Osteoblast (primary cell): ENCODE data around the gene RNF128. TPM values are rescaled to one million over a fixed set of nuclear protein-coding genes. Genes with fewer than 3 reads are reported as not detected.

Experiments
- DNase-seq: peaks from one replicate; pipeline ENCODE4 v3.0.0; 2011; ENCODE audit warnings: low spot score, mixed read lengths; ENCODE audit not compliant: insufficient read length; ENCODE audit errors: missing footprints
- H2AFZ ChIP-seq: 2 replicates; pipeline ENCODE4 v1.6.0; 2011; ENCODE audit warnings: mild to moderate bottlenecking, low read length
- H3K27ac ChIP-seq: 2 replicates; pipeline ENCODE4 v1.5.1; 2011; ENCODE audit warnings: mild to moderate bottlenecking, low read depth, low read length, moderate library complexity
- H3K27me3 ChIP-seq: 2 replicates; pipeline ENCODE4 v1.6.0; 2012; ENCODE audit warnings: mild to moderate bottlenecking, control low read depth, inconsistent platforms, low read length, moderate library complexity; ENCODE audit not compliant: insufficient read depth
- H3K36me3 ChIP-seq: 2 replicates; pipeline ENCODE4 v1.5.1; 2011; ENCODE audit warnings: mild to moderate bottlenecking, low read length, control low read depth, moderate library complexity; ENCODE audit not compliant: insufficient read depth
- H3K4me1 ChIP-seq: 2 replicates; pipeline ENCODE4 v1.5.1; 2011; ENCODE audit warnings: mild to moderate bottlenecking, low read length, control low read depth, moderate library complexity; ENCODE audit not compliant: insufficient read depth
- H3K4me2 ChIP-seq: 2 replicates; pipeline ENCODE4 v1.6.0; 2011; ENCODE audit warnings: mild to moderate bottlenecking, low read length; ENCODE audit not compliant: insufficient read depth
- H3K4me3 ChIP-seq: fragments of 200-600 bp; sonication (generic); 3 replicates; pipeline ENCODE4 v1.5.1; 2012; ENCODE audit warnings: mild to moderate bottlenecking, low read length, inconsistent platforms; ENCODE audit not compliant: insufficient read depth
- H3K79me2 ChIP-seq: 2 replicates; pipeline ENCODE4 v1.6.0; 2012; ENCODE audit warnings: mild to moderate bottlenecking, low read length, control low read depth, inconsistent platforms; ENCODE audit not compliant: insufficient read depth
- H3K9me3 ChIP-seq: 2 replicates; pipeline ENCODE4 v1.5.1; 2011; ENCODE audit warnings: low read depth, low read length, control low read depth
- H4K20me1 ChIP-seq: 2 replicates; pipeline ENCODE4 v1.6.0; 2012; ENCODE audit warnings: mild to moderate bottlenecking, low read length, control low read depth; ENCODE audit not compliant: insufficient read depth
- total RNA-seq: library from RNA; depleted of rRNA; stranded (reverse); fragments of >200 nt; gene quantifications from 2 replicates; pipeline ENCODE4 v1.2.3, GENCODE V29; 2012
- TF ChIP-seq, protein P1 (sequence below): IDR thresholded peaks from 2 replicates; pipeline ENCODE4 v1.5.1; 2011; ENCODE audit warnings: mild to moderate bottlenecking, low read depth, low read length, moderate library complexity; ENCODE audit errors: extremely low read depth

The RNF128 gene, protein sequence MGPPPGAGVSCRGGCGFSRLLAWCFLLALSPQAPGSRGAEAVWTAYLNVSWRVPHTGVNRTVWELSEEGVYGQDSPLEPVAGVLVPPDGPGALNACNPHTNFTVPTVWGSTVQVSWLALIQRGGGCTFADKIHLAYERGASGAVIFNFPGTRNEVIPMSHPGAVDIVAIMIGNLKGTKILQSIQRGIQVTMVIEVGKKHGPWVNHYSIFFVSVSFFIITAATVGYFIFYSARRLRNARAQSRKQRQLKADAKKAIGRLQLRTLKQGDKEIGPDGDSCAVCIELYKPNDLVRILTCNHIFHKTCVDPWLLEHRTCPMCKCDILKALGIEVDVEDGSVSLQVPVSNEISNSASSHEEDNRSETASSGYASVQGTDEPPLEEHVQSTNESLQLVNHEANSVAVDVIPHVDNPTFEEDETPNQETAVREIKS
- total RNA-seq: 0.59 and 0.72 TPM in 2 replicates

DNA sequence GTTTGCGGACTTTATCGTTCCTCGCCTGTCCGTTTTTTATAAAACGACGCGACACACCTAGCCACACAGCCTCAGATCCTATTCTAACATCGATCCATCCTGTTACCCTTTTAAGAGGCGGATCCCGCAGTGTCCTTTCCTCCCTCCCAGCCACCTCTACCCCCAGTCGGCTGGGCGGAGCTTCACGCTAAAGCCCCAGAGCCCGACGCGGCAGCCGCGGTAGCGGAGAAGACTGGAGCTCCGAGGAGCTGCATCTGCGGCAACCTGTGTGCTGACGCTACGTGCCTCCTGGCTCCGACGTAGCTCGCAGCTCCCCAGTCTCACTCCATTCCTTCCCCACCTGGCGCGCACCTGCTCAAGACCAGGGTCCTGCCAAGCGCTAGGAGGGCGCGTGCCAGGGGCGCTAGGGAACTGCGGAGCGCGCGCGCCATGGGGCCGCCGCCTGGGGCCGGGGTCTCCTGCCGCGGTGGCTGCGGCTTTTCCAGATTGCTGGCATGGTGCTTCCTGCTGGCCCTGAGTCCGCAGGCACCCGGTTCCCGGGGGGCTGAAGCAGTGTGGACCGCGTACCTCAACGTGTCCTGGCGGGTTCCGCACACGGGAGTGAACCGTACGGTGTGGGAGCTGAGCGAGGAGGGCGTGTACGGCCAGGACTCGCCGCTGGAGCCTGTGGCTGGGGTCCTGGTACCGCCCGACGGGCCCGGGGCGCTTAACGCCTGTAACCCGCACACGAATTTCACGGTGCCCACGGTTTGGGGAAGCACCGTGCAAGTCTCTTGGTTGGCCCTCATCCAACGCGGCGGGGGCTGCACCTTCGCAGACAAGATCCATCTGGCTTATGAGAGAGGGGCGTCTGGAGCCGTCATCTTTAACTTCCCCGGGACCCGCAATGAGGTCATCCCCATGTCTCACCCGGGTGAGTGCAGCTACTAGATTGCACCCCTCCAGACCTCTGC is at the start of gene RNF128:
RNF128 (plus strand) TSS at position 217 of the 953 bp plus-strand sequence; CDS start at position 430, 213 bp downstream.
- no peaks in the 10 kb centered on the region for H3K36me3 ChIP-seq
- H3K79me2 ChIP-seq: no peaks in the 10 kb centered on the region
- H3K9me3 ChIP-seq: no peaks in the 10 kb centered on the region
- TF ChIP-seq, protein P1, sequence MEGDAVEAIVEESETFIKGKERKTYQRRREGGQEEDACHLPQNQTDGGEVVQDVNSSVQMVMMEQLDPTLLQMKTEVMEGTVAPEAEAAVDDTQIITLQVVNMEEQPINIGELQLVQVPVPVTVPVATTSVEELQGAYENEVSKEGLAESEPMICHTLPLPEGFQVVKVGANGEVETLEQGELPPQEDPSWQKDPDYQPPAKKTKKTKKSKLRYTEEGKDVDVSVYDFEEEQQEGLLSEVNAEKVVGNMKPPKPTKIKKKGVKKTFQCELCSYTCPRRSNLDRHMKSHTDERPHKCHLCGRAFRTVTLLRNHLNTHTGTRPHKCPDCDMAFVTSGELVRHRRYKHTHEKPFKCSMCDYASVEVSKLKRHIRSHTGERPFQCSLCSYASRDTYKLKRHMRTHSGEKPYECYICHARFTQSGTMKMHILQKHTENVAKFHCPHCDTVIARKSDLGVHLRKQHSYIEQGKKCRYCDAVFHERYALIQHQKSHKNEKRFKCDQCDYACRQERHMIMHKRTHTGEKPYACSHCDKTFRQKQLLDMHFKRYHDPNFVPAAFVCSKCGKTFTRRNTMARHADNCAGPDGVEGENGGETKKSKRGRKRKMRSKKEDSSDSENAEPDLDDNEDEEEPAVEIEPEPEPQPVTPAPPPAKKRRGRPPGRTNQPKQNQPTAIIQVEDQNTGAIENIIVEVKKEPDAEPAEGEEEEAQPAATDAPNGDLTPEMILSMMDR: no peak
- no peak within 1 kb of the TSS for H3K27ac ChIP-seq
- H4K20me1 ChIP-seq: no peaks in the 10 kb centered on the region
- H2AFZ ChIP-seq: peak within 1 kb of the TSS; percentile 80
- H3K4me1 ChIP-seq: no peaks in the 10 kb centered on the region
- H3K4me3 ChIP-seq: peak within 1 kb of the TSS; percentile 73
- peaks cover 23% of the 10 kb centered on the region for H3K27me3 ChIP-seq
- DNase-seq: peak; percentile 74
- peak within 1 kb of the TSS; percentile 89 for H3K4me2 ChIP-seq

DNA sequence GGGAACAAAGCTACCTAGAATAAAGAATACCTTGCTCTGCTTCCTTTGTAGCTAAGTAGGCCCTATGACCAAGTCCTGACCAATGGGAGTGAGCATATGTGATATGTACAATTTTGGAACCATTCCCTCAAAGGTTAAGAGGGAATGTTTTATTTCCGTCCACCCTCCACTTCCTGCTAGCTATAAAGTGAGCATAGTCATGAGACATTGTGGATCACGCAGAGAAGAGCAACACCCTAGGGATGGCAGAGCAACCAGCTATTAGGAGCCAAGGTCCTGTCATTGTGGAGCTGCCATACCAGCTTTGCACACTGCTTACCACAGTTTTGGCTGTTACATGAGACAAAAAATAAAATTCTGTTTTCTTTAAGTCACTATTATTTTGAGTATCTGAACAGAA is 45.8 kb upstream of the RNF128 start:
- Histone ChIP-seq H3K27ac (no peak overlapping the region), H3K27me3 (peaks cover 6% of the 10 kb centered on the region), H3K9me3 (no peaks in the 10 kb centered on the region), H3K36me3 (no peaks in the 10 kb centered on the region), H3K4me2 (no peak overlapping the region), H2AFZ (no peak overlapping the region), H3K4me1 (no peaks in the 10 kb centered on the region), H4K20me1 (no peaks in the 10 kb centered on the region), H3K4me3 (no peak overlapping the region), H3K79me2 (no peaks in the 10 kb centered on the region)
- TF ChIP-seq, protein P1: no peak
- DNase-seq: no peak

DNA sequence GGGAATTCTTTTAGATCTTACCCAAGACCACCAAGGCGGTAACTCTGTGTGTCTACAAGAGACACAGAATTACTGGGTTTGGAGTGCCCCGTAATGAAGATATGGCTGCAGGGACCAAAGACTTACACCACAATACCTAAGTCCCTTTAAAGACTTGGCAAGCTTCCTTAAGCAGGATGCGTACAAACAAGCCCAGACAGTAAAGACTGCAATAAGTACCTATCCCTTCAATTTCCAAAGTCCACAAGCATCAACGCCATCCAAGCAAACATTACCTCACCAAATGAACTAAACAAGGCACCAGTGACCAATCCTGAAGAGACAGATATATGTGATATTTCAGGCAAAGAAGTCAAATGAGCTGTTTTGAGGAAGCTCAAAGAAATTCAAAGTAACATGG is 42.3 kb upstream of the RNF128 start:
- H3K27ac ChIP-seq: no peak overlapping the region
- no peak for DNase-seq
- H3K79me2 ChIP-seq: no peaks in the 10 kb centered on the region
- H4K20me1 ChIP-seq: no peaks in the 10 kb centered on the region
- H3K9me3 ChIP-seq: no peaks in the 10 kb centered on the region
- TF ChIP-seq, protein P1: no peak
- H3K4me1 ChIP-seq: no peaks in the 10 kb centered on the region
- H3K36me3 ChIP-seq: no peaks in the 10 kb centered on the region
- no peak overlapping the region for H2AFZ ChIP-seq
- no peak overlapping the region for H3K4me2 ChIP-seq
- H3K27me3 ChIP-seq: peaks cover 7% of the 10 kb centered on the region
- H3K4me3 ChIP-seq: no peak overlapping the region
